Measurements from ENCODE around the gene PLAGL2.

- no peak for TF ChIP-seq CTCF (IDR thresholded peaks at IDR 0.05; ENCODE audit: low read length)
- TF ChIP-seq EZH2 (optimal IDR thresholded peaks at IDR 0.05; ENCODE audit: low read depth, low read length): no peak
- TF ChIP-seq EZH2phosphoT487 (IDR thresholded peaks at IDR 0.05; ENCODE audit: low read length): no peak
Observed at GRCh38 chr20:32189123-32189410, 18.5 kb downstream of the PLAGL2 start.
